ENCODE data around the gene PCDHA1.

DNA sequence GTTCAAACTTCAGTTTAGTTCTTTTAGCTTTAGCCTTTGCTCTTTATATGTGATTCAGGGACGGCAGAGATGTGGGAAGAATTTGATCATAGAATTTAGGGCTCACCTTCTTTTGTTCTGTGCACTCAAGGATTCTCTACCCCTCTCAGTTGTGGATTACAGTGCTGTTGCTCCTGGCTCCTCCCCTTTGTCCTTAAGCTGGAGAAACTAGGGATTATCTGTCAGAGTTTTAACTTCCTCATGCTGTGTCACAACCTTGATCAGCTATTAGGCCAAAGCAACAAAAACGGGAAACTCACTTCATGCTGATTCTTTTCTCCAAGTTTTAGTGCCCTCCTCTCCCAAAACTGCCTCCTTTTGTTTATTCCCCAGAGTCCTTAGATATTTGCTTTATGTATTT is 167.3 kb downstream of the PCDHA1 start:
- TF ChIP-seq EZH2 (IDR thresholded peaks at IDR 0.05; ENCODE audit: borderline replicate concordance, low read depth, low read length, severe bottlenecking) (no peak), CTCF (IDR thresholded peaks at IDR 0.05; ENCODE audit: borderline replicate concordance, extremely low read depth, low read length, poor library complexity, severe bottlenecking) (no peak)

Measured in DND-41 (cell line).